Endothelial cell of umbilical vein (primary cell): ENCODE data around the gene DIS3L2. TPM values are rescaled to one million over a fixed set of nuclear protein-coding genes. Genes with fewer than 3 reads are reported as not detected.

Experiments used
- BruUV-seq: library from RNA; stranded (reverse); fragments of 400-500 nt; replicated peaks from 2 replicates; lab custom pipeline; 2021; lab: Mats Ljungman, UMichigan
- CTCF ChIA-PET: fragments of 300-600, 350-600 bp; sonication (Branson Sonifier 250); formaldehyde crosslinking; loops from one replicate; lab custom pipeline; 2021; ENCODE audit warnings: antibody characterized with exemption, inconsistent platforms; lab: Charles Lee
- POLR2A ChIA-PET: fragments of 300-600, 350-600 bp; sonication (Branson Sonifier 250); formaldehyde crosslinking; loops from one replicate; lab custom pipeline; 2021; ENCODE audit warnings: antibody characterized with exemption, inconsistent platforms; lab: Charles Lee
- DNase-seq: peaks from one replicate; pipeline ENCODE4 v3.0.0-alpha.2; 2011; ENCODE audit warnings: low read depth, low spot score
- FAIRE-seq: peaks from 2 replicates; lab custom pipeline; 2011; peaks lifted over from hg19 to GRCh38; lab: Jason Lieb, UNC
- H2AFZ ChIP-seq: 2 replicates; pipeline ENCODE4 v1.6.0; 2012; ENCODE audit warnings: low read depth, low read length, control low read depth, inconsistent platforms
- H3K27ac ChIP-seq: 2 replicates; pipeline ENCODE4 v1.5.1; 2011; ENCODE audit warnings: low read depth, mild to moderate bottlenecking, control low read depth, low read length, moderate library complexity; ENCODE audit not compliant: insufficient read depth
- H3K27me3 ChIP-seq, 2 experiments: 2 replicates each; pipeline versions ENCODE4 v1.6.0 to v1.6.1; 2011; ENCODE audit warnings: low read length in 2 of 2, mixed read lengths in 1 of 2; ENCODE audit not compliant: control insufficient read depth in 2 of 2, insufficient read depth in 2 of 2
- H3K36me3 ChIP-seq, 2 experiments: 2 replicates in 1 of 2; 3 replicates in 1 of 2; pipeline ENCODE4 v1.5.1; 2011; ENCODE audit warnings: low read length in 2 of 2, mild to moderate bottlenecking in 1 of 2, moderate library complexity in 1 of 2; ENCODE audit not compliant: control insufficient read depth in 2 of 2, insufficient read depth in 2 of 2; ENCODE audit errors: extremely low read depth in 1 of 2
- H3K4me1 ChIP-seq: 3 replicates; pipeline ENCODE4 v1.5.1; 2011; ENCODE audit warnings: mild to moderate bottlenecking, low read length; ENCODE audit not compliant: control insufficient read depth, insufficient read depth; ENCODE audit errors: extremely low read depth
- H3K4me2 ChIP-seq: 2 replicates; pipeline ENCODE4 v1.6.1; 2011; ENCODE audit warnings: low read length, control low read depth, mixed read lengths; ENCODE audit not compliant: insufficient read depth
- H3K4me3 ChIP-seq, 3 experiments: fragments of 200-600 bp in 1 of 3; sonication (generic), shearing (Covaris generic) in 1 of 3; replicated peaks in 1 of 3; 2 replicates each; pipeline ENCODE4 v1.5.1; 2011 to 2016; ENCODE audit warnings: control low read depth in 3 of 3, low read length in 3 of 3, mild to moderate bottlenecking in 2 of 3, inconsistent platforms in 1 of 3, low read depth in 1 of 3, moderate library complexity in 1 of 3; ENCODE audit not compliant: insufficient read depth in 1 of 3
- H3K79me2 ChIP-seq: 2 replicates; pipeline ENCODE4 v1.6.0; 2012; ENCODE audit warnings: low read length, inconsistent platforms; ENCODE audit not compliant: control insufficient read depth, insufficient read depth
- H3K9ac ChIP-seq: replicated peaks from 2 replicates; pipeline ENCODE3; 2011; ENCODE audit warnings: low read length, control low read depth; ENCODE audit not compliant: insufficient read depth; ENCODE audit errors: extremely low read depth
- H3K9me1 ChIP-seq: replicated peaks from 3 replicates; pipeline ENCODE4 v1.6.0; 2011; ENCODE audit warnings: mild to moderate bottlenecking, low read length; ENCODE audit not compliant: control insufficient read depth, insufficient read depth; ENCODE audit errors: extremely low read depth
- H3K9me3 ChIP-seq: replicated peaks from 2 replicates; pipeline ENCODE4 v1.5.1; 2012; ENCODE audit warnings: low read length, inconsistent platforms; ENCODE audit not compliant: control insufficient read depth, insufficient read depth
- H4K20me1 ChIP-seq: replicated peaks from 2 replicates; pipeline ENCODE3; 2011; ENCODE audit warnings: mild to moderate bottlenecking, low read length; ENCODE audit not compliant: control insufficient read depth, insufficient read depth; ENCODE audit errors: extremely low read depth
- EZH2 ChIP-seq: IDR thresholded peaks from 2 replicates; pipeline ENCODE4 v1.6.1; 2012; ENCODE audit warnings: borderline replicate concordance, low read depth, mild to moderate bottlenecking, moderate library complexity, low read length, inconsistent platforms; ENCODE audit not compliant: severe bottlenecking
- FOS ChIP-seq: IDR thresholded peaks from 2 replicates; pipeline ENCODE4 v1.6.1; 2011; ENCODE audit warnings: mild to moderate bottlenecking, low read length, moderate library complexity, borderline replicate concordance; ENCODE audit not compliant: insufficient read depth
- GATA2 ChIP-seq: IDR thresholded peaks from 2 replicates; pipeline ENCODE4 v1.7.0; 2011; ENCODE audit warnings: low read depth, mild to moderate bottlenecking, moderate library complexity, mixed read lengths, low read length; ENCODE audit not compliant: insufficient read length, insufficient read depth
- JUN ChIP-seq: IDR thresholded peaks from 2 replicates; pipeline ENCODE4 v1.6.1; 2011; ENCODE audit warnings: borderline replicate concordance, low read depth; ENCODE audit not compliant: insufficient read length, insufficient read depth
- MYC ChIP-seq: IDR thresholded peaks from one replicate; pipeline ENCODE4 v1.6.1; 2011; ENCODE audit warnings: mild to moderate bottlenecking, low read depth, low read length
- POLR2A ChIP-seq: IDR thresholded peaks from 2 replicates; pipeline ENCODE4 v1.6.1; 2012; ENCODE audit warnings: low read depth, mild to moderate bottlenecking, control low read depth, low read length
- POLR2AphosphoS5 ChIP-seq: IDR thresholded peaks from 2 replicates; pipeline ENCODE4 v1.6.1; 2012; ENCODE audit warnings: low read depth, mild to moderate bottlenecking, control low read depth, low read length, moderate library complexity; ENCODE audit not compliant: insufficient read depth
- dilution Hi-C: fragments of 300-500 bp; cut with MboI; formaldehyde crosslinking; loops from one replicate; pipeline ENCODE4 v1.15.0; 2019; ENCODE audit warnings: low sequenced_read_pairs; ENCODE audit not compliant: extremely low pct_ligation_motif_present
- intact Hi-C: fragments of 100-400 bp; cut with micrococcal nuclease; formaldehyde crosslinking; loops from one replicate; pipeline ENCODE4 v1.10.0; 2022
- polyA plus RNA-seq, 4 experiments: library from polyadenylated mRNA; depleted of rRNA in 3 of 4; stranded (reverse) in 3 of 4; unstranded in 1 of 4; fragments of >200 nt; gene quantifications; 2 replicates each; pipeline versions ENCODE4 v1.2.1 to v1.2.3, GENCODE V29; 2011 to 2012; ENCODE audit warnings: missing spikeins in 1 of 4
- total RNA-seq: library from RNA; stranded (reverse); gene quantifications from 2 replicates; pipeline ENCODE4 v1.2.3, GENCODE V29; 2021
- TF ChIP-seq, protein P1 (sequence below): IDR thresholded peaks from 2 replicates; pipeline ENCODE4 v1.6.1; 2011; ENCODE audit not compliant: insufficient read depth, insufficient read length
- TF ChIP-seq, protein P2 (sequence below), 2 donors: IDR thresholded peaks; 1 replicate in 1 of 2; 2 replicates in 1 of 2; pipeline ENCODE4 v1.5.1; 2011; ENCODE audit warnings: low read length in 2 of 2, mild to moderate bottlenecking in 2 of 2, moderate library complexity in 2 of 2, control low read depth in 1 of 2, inconsistent platforms in 1 of 2, low read depth in 1 of 2; ENCODE audit not compliant: insufficient read depth in 1 of 2; ENCODE audit errors: extremely low read depth in 1 of 2

The DIS3L2 gene
- total and polyA plus RNA-seq, 2 donors (not counting 3 experiments of a cell fraction or from before 2014, with no cell fraction given), result 14.6 to 31.2 TPM

DNA sequence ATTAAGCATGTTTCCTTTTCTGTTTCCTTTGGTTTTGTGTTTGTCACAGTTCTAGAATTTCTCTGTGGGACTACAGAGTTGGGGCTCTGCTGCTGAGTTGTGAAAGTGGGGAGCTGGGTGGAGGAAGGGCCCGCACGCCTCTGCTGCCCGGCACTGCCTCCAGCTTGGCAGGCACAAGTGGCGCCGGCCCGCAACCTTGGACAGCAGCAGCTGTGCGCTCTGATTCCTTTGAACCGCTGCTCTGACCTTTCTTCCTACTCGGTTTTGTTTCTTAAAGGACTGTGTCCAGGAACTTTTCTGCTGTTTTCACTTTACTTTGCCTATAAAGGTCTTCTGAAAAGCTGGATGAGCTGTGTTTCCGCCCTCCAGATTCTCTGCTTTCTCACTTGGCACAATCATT lies 279.4 kb downstream of the DIS3L2 start:
- no peak overlapping the region for H3K4me3 ChIP-seq
- H3K36me3 ChIP-seq, result no peaks in the 10 kb centered on the region
- no peak overlapping the region for H3K9ac ChIP-seq
- H3K9me3 ChIP-seq, result no peaks in the 10 kb centered on the region
- H3K27ac ChIP-seq, result no peak overlapping the region
- no peaks in the 10 kb centered on the region for H4K20me1 ChIP-seq
- H3K4me1 ChIP-seq, result no peaks in the 10 kb centered on the region
- intact Hi-C loops (no loop called here), dilution Hi-C loops (no loop called here)
- ChIA-PET CTCF (interaction anchor here (0.9 to 1.4 kb wide), 2 partner anchors 19 to 99 kb away, joined by 3 to 4 read pairs; no protein-coding TSS in a partner anchor), POLR2A (no interaction called here)
- BruUV-seq, result no TSS peak
- DNase-seq (no peak), FAIRE-seq (no peak)
- no peaks in the 10 kb centered on the region for H3K79me2 ChIP-seq
- no peak overlapping the region for H3K4me2 ChIP-seq
- H2AFZ ChIP-seq, result no peak overlapping the region
- H3K9me1 ChIP-seq, result no peaks in the 10 kb centered on the region
- H3K27me3 ChIP-seq, result no peaks in the 10 kb centered on the region
- TF ChIP-seq POLR2A (no peak), JUN (no peak), POLR2AphosphoS5 (no peak), MYC (no peak), FOS (no peak), GATA2 (no peak), EZH2 (no peak)
- TF ChIP-seq, protein P1, sequence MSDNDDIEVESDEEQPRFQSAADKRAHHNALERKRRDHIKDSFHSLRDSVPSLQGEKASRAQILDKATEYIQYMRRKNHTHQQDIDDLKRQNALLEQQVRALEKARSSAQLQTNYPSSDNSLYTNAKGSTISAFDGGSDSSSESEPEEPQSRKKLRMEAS, result no peak
- TF ChIP-seq, protein P2, sequence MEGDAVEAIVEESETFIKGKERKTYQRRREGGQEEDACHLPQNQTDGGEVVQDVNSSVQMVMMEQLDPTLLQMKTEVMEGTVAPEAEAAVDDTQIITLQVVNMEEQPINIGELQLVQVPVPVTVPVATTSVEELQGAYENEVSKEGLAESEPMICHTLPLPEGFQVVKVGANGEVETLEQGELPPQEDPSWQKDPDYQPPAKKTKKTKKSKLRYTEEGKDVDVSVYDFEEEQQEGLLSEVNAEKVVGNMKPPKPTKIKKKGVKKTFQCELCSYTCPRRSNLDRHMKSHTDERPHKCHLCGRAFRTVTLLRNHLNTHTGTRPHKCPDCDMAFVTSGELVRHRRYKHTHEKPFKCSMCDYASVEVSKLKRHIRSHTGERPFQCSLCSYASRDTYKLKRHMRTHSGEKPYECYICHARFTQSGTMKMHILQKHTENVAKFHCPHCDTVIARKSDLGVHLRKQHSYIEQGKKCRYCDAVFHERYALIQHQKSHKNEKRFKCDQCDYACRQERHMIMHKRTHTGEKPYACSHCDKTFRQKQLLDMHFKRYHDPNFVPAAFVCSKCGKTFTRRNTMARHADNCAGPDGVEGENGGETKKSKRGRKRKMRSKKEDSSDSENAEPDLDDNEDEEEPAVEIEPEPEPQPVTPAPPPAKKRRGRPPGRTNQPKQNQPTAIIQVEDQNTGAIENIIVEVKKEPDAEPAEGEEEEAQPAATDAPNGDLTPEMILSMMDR (IDR thresholded peaks at IDR 0.05; ENCODE audit: extremely low read depth in 1 of 2, insufficient read depth in 1 of 2, low read depth in 1 of 2, low read length in 2 of 2), result no peak
